HPDE6-E6E7 (cell line): ENCODE results near the gene PTN.
"Not testable (repeated sequence)": the region's sequence is repeated elsewhere in the genome, so short reads cannot be mapped to it uniquely, and the experiment has no call there.

Source experiments
- DNase-seq: peaks from one replicate; pipeline ENCODE4 v3.0.0; 2011; ENCODE audit warnings: missing footprints; ENCODE audit errors: extremely low spot score

PTN gene

DNA sequence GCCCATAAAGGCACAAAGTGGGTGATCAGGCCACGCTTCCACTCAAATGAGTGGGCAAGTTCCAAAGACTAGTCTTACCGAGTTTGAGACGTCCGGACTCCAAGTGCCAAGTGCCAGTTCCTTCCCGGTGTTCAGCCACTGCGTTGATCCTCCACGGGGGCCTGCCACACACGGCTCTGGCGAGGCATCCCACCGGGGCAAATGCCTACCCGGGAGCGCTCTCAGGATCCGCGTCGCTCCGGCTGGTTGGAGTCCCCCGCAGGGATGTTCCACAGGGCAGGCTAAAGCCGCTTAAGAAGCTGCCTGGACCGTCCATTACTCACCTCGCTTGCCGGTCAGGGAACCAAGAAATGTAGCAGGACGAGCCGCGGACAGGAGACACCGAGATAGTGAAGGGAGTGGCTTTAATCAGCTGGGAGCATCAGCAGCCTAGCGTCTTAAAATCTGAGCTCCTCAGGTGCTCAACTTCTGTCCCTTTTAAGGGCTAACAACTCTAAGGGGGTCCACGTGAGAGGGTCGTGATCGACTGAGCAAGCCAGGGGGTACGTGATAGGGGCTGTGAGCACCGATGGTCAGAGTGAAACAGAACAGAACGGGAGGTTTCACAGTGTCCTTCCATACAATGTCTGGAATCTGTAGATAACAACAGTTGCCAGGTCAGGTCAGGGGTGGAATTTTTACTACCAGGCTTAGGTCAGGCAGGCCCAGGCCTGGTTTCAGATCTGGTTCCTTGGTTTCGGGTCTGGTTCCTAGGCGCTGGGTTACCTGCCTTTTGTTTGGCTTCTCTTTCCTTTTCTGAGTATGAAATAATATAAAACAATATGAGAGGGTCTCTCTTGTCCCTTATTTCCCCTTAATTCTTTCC lies 75.3 kb downstream of the PTN start:
- DNase-seq: not testable (repeated sequence)

DNA sequence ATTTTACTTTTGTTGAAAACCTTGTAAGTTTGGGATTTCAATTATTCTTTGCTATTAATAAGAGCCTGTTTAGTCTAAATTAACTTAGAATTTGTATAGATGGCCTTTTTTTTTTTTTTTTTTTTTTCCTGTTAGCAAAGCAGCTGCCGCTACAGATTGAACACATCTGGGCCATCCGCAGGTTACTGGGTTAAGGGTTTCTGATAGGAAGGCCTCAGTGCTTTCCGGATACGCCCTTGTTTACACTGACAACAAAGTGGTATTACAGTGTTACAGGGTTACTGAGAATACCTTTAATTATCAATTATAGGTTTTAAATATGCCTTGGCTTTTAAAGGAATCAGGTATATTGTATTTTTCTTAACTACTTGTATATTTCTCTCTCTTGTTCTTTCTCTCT lies 76.8 kb downstream of the PTN start:
- no peak for DNase-seq

DNA sequence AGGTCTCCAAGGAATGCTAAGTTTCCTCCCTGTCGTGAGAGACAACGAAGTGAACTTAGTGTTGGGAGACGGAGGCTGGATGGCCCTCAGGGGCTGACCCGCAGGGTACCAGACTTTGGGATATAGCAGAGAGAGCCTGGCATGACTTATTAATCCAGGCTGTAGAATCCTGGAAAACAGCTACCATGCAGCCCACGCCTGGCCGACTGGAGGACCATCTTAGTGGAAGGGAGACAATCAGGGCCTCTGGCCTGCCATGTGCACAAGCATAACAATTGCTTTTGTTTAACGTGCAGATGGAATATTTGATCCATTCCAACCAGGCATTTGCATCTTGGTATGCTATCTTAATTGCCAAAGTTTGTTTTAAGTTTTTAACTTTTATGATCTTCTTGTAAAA lies 78.1 kb downstream of the PTN start:
- DNase-seq: not testable (repeated sequence)

DNA sequence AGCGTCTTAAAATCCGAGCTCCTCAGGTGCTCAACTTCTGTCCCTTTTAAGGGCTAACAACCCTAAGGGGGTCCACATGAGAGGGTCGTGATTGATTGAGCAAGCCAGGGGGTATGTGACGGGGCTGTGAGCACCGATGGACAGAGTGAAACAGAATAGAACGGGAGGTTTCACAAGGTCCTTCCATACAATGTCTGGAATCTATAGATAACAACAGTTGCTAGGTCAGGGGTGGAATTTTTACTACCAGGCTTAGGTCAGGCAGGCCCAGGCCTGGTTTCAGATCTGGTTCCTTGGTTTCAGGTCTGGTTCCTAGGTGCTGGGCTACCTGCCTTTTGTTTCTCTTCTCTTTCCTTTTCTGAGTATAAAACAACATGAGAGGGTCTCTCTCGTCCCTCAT lies 80.9 kb downstream of the PTN start:
- DNase-seq: no peak

DNA sequence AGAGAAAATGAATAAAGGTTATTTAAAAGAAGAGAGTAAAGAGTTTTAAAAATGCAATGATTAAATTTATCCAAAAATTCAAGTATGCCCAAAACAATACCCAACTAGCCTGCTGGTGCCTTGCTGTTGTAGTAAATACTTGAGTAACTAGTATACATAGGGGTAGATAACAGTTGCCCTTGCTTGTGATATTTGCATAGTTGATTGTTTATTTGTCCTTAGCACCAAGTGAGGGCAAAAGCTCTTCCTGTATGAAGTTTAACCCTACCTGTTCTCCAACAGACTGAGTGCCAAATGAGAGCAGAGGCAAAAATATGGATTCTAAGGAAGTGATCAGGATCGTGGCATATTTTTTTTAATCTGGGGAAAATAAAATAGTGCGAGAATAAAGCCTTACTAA lies 85.0 kb downstream of the PTN start:
- no peak for DNase-seq

DNA sequence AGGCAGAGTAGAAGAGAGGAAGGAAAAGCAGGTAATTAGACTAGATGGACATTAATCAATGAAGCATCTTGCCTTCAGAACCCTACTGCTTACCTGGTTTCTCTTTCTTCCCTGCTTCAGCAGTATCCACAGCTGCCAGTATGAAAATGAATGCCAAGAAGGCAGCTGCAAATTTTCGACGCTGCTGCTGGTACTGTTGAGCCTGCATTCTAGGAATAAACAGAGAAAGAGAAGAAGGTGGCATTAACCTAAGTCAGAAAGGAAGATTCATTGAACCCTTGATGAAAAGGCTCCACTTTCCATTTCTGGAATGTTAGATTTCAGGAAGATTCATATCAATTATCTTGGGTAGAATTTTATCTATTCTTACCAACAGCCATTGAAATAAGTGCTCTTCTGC lies 88.8 kb downstream of the PTN start:
- no peak for DNase-seq

DNA sequence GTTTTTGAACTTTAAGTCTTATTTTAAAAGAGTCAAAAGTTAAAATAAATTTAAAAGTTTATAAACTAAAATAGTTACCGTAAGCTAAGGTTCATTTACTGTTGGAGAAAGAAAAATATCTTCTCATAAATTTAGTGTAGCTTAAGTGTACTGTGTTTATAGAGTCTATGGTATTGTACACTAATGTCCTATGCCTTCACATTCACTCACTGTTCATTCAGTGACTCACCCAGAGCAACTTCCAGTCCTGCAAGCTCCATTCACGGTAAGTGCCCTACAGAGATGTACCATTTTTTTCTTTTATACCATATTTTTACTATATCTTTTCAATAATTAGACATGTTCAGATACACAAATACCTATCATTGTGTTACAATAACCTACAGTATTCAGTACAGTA lies 97.6 kb downstream of the PTN start:
- DNase-seq: no peak

DNA sequence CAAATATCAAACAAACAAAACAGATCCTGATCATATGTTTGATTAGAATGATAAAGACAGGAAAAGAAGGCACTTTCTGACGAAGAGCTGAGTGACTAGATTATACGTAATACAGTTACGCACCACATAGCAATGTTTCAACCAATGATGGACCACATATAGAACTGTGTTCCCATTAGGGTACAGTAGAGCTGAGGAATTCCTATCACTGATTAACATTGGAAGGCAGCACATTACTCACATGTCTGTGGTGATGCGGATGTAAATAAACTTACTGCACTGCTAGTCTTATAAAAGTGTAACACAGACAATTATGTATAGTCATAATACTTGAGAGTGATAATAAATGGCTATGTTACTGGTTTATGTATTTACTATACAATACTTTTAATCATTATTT lies 98.3 kb downstream of the PTN start:
- DNase-seq: no peak

DNA sequence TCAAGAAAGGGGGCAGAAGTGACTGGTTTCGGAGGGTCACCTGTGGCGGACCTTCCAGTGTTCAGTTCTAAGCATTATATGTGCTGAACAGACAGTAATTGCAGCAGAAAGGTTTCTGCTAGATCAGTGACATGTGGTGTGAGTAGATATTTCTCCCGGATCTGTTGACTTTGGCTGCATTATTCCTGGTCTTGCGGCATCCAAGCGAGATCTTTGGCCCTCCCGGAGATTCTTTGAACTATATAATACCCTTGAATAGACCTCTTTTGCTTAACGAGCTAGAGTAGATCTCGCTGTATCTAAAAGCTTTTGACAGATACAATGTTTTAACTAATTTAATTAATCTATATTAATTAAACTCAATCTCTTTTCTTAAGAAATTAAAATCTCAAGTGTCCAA lies 99.8 kb downstream of the PTN start:
- DNase-seq: no peak

DNA sequence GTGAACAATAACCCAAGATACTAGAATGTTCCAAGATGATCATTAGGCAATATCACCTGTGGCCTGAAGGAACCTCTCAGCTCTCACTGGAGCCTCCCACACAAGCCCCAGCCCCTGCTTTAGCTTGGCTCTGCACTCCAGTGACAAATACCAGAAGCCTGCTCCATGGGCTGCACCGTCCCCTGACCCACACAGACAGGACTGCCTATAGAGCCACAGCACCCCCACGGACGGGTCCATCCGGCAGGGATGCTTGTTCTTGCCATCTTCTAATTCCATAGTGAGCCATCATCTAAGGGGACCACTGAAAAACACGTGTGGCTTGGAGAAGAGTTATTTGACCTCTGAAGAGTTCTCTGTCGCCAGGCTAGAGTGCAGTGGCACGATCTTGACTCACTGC lies 100.9 kb downstream of the PTN start:
- no peak for DNase-seq

DNA sequence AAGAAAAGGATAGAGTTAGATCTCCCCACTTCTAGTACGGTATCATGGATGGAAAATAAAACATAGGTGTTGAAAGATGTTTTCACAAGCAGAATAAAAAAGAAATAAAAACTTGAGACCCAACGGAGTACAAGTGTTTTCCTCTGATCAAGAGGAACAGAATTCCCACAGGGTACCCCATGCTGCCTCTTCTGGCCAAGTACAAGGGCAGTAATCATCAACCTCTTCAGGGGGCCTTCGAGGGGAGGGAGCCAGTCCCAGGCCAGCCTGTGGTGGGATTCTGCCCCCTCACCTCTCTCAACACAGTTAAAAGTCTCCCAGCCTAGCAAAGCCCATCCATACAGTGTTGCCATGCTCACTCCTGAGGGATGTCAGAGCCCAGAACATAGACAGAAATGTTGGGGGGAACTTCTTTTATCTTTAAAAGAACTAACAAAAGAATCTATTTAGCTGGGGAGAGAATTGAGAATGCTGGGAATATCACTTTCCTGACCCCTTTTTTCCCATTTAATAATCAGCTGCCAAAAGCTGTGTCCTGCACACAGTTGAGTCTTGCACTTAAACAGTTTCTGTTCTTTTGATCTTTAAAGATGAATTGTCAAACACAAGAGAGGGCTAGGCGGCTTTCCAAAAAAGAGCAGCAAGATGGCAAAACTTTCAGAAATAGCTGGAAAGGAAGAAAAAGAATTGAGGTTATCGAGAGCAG lies 101.7 kb downstream of the PTN start:
- no peak for DNase-seq

DNA sequence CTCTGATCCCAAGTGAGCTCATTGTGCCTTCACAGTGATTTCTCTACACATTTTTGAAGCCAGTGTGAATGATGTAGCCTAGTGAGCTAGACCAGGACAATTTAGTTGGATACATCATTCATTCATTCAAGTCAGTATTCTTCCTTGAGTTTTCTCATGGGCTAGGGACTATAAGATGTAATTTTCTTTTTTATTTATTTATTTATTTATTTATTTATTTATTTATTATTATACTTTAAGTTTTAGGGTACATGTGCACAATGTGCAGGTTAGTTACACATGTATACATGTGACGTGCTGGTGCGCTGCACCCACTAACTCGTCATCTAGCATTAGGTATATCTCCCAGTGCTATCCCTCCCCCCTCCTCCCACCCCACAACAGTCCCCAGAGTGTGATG lies 104.3 kb downstream of the PTN start:
- DNase-seq: not testable (repeated sequence)

DNA sequence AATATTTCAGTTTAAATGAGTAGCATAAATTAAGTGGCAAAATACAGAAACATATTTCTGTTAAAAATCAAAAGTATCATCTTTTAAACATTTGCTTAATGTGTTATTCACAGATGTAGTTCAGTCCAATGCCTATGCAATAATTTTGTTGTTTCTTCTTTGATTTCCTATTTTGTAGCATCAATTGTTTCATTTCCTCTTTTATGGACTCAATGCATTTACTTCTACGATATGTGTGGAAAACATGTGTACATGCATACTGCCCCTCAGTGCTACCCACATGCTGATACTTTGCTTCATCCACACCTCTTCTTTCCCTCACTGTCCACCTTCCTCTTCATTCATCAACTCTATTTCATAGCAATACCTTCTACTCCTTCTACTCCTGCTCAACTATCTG lies 108.1 kb downstream of the PTN start:
- no peak for DNase-seq

DNA sequence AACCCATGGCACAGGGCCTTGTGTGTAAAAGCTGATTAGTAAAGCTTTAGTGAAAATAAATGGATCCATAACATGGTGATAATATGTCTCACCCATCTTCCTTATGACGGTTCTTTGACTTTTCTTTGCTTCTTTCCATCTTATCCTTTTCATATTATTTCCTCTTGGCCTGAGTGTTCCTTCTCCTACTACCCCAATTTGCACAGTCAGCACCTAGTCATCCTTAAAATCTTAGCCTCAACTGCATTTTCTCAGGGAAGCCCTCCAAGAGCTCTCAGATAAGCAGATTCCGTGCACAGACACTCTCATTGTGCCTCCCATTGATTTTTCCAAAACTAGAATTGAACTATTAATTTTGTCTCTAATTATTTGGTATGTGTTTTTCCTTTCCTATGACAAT lies 112.4 kb downstream of the PTN start:
- DNase-seq: no peak

DNA sequence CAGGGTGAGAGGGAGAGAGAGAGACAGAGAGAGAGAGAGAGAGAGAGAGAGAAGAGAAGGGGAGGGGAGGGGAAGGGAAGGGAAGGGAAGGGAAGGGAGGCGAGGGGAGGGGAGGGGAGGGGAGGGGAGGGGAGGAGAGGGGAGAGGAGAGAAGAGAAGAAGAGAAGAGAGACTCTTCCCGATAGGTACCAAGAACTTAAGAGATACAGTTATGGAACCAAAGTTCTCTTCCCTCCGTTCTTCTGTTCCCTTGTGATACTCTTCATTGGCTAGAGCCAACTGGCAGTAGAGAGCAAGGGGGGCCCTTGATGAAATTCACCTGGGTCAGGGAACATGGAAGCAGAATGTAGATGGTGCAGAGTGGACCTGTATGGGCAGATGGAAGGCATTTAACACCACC lies 122.1 kb downstream of the PTN start:
- no peak for DNase-seq

DNA sequence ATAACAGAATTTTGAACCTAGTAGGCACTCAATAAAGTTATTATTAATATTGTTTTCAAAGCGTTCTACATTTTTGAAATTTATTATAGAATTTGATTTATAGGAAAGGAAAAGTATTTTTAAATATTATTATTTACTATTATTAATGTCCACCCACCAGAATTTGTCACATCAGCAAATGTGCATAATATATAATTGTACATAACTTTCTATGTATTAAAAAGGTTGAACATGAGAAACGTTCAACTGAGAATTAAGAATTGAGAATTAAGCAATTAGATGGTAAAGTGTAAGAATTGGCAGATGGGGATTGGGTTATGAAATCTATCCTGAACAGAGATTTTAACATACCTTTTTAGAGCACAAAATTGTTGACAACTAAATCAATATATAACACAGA lies 129.8 kb downstream of the PTN start:
- DNase-seq: no peak

DNA sequence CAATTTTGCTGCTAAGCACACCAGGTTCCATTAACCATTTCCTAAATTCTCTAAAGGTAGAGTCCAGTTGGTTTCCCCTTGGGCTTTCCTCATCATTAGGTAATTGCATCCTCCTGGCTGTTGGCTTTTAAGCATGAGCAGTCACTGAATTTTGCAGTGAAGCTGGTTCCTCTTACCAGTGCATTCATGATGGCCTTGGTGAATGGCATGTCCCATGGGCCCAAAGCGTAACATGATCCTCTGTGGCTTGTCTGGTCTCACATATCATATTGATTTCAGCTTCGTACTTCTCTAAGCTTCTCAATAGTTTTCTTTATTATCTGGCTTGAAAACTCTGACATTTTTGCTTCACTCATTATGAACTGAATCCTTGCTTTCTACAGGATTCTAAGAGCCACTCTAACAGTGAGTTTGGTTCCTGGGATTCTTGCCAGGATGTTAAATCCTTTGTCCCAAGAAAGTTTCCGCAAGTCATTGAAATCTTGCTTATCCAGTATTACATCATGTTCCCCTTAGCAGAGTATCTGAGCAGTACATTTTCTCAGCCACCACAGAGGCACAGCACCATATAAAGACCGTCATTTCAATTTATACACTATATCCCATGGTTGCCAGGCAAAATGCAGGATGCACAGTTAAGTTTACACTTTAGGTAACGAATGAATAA lies 134.2 kb downstream of the PTN start:
- no peak for DNase-seq

DNA sequence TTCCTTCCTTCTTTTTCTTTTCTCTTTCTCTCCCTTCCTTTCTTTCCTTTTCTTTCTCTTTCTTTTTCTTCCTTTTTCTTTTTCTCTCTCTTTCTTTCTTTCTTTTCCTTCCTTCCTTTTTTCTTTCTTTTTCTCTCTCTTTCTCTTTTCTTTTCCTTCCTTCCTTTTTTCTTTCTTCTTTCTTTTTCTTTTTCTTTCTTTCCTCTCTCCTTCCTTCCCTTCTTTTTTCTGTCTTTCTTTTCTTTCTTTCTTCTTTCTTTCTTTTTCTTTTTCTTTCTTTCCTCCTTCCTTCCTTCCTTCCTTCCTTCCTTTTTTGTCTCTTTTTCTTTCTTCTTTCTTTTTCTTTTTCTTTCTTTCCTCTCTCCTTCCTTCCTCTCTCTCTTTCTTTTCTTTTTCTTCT lies 136.8 kb downstream of the PTN start:
- DNase-seq: no peak

DNA sequence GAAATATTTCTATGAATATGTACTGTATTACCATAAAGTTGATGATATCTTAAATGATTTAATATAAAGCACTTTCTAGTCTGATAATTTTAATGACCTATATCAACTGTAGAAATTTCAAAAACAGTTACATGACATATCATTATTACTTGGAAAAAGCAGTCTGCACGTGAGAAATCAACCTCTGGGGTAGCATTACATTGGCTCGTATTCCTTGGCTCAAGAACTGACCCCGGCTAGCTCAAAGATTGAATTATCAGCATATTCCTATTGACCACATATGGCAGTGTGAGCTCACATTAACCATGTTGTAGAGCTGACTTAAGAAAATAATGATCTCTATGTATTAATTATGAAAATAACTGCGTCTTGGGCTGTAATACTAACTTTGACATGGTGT lies 139.3 kb downstream of the PTN start:
- no peak for DNase-seq

DNA sequence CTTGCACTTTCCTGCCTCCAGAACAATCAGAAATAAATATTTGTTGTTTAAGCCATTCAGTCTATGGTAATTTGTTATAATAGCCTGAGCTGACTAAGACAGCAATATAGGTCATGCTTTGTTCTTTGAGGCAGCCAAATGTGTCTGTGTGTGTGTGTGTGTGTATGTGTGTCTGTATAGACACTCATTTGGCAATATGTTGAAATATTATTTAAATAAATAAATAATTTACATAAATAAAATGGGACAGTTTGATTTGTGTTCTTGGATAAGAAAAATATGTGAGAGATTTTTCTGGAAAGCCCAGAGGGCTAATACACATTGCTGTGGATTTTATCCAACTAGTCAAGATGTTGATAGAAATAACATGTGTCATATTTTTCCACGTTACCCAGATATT lies 140.2 kb downstream of the PTN start:
- DNase-seq: no peak

DNA sequence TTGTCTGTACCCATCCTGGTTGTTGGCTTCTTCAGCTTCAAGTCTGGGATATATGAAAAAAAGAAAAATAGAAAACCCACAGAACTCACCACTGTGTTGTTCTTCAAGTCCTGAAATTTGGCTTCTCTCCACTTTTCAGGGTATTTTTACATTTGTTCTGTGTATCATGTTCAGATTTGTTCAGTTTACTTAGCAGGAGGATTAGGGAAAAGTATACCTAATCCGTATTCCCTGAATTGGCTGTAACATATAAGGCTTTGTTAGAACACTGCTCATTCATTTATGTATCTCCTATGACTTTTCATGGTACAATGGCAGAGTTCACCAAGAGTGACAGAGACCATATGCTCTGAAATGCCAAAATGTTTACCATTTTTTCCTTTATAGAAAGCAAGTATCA lies 146.9 kb downstream of the PTN start:
- DNase-seq: no peak

DNA sequence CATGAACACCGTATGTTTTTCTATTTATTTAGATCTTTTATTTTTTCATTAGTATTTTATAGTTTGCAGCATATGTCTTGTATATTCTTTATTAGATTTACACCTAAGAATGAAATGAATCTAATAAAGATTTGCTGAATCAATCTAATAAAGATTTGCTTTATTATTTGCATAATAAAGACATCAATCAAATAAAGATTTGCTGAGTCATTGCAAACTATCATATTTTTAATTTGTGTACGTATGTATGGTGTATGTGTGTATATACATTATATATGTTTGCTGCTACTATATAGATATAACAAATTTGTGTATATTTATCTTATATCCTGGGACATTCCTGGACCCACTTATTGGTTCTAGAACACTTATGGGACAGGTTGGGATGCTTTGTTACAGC lies 147.5 kb downstream of the PTN start:
- DNase-seq: no peak

DNA sequence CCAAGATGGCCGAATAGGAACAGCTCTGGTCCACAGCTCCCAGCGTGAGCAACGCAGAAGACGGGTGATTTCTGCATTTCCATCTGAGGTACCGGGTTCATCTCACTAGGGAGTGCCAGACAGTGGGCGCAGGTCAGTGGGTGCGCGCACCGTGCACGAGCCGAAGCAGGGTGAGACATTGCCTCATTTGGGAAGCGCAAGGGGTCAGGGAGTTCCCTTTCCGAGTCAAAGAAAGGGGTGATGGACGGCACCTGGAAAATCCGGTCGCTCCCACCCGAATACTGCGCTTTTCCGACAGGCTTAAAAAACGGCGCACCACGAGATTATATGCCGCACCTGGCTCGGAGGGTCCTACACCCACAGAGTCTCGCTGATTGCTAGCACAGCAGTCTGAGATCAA lies 161.9 kb downstream of the PTN start:
- DNase-seq: not testable (repeated sequence)
